Small intestine (tissue), 7 donors: ENCODE measurements around the gene CENPF. TPM values are rescaled to one million over a fixed set of nuclear protein-coding genes. Genes with fewer than 3 reads are reported as not detected.
"Not testable (repeated sequence)": the region's sequence is repeated elsewhere in the genome, so short reads cannot be mapped to it uniquely, and the experiment has no call there.

Experiments used
- DNase-seq, 2 donors: peaks; one replicate each; pipeline versions ENCODE4 v3.0.0 to v3.0.0-alpha.2; 2013
- FAIRE-seq: peaks from 2 replicates; lab custom pipeline; 2012; peaks lifted over from hg19 to GRCh38; lab: Jason Lieb, UNC
- H3K27ac ChIP-seq, 3 donors: one replicate each; pipeline ENCODE4 v1.5.1; 2013; ENCODE audit warnings: low read length in 2 of 3, mild to moderate bottlenecking in 2 of 3, control low read depth in 1 of 3, inconsistent platforms in 1 of 3, low read depth in 1 of 3, moderate library complexity in 1 of 3
- H3K27me3 ChIP-seq, 3 donors: one replicate each; pipeline ENCODE4 v1.6.1; 2013; ENCODE audit warnings: low read length in 3 of 3, inconsistent platforms in 1 of 3; ENCODE audit not compliant: control insufficient read depth in 3 of 3, insufficient read depth in 3 of 3
- H3K36me3 ChIP-seq, 3 donors: one replicate each; pipeline ENCODE4 v1.6.1; 2013; ENCODE audit warnings: low read length in 3 of 3, inconsistent platforms in 1 of 3, low read depth in 1 of 3, mild to moderate bottlenecking in 1 of 3, moderate library complexity in 1 of 3; ENCODE audit not compliant: control insufficient read depth in 3 of 3, insufficient read depth in 2 of 3
- H3K4me1 ChIP-seq, 3 donors: one replicate each; pipeline ENCODE4 v1.6.1; 2013; ENCODE audit warnings: low read length in 2 of 3, inconsistent platforms in 1 of 3, low read depth in 1 of 3, mild to moderate bottlenecking in 1 of 3, moderate library complexity in 1 of 3; ENCODE audit not compliant: control insufficient read depth in 3 of 3, insufficient read depth in 2 of 3
- H3K4me3 ChIP-seq, 3 donors: one replicate each; pipeline ENCODE4 v1.5.1; 2013; ENCODE audit warnings: low read length in 3 of 3, control low read depth in 1 of 3, inconsistent platforms in 1 of 3, low read depth in 1 of 3, mild to moderate bottlenecking in 1 of 3, moderate library complexity in 1 of 3
- H3K9me3 ChIP-seq, 2 donors: one replicate each; pipeline ENCODE4 v1.6.1; 2013; ENCODE audit warnings: low read depth in 1 of 2, low read length in 1 of 2; ENCODE audit not compliant: control insufficient read depth in 2 of 2, insufficient read depth in 1 of 2
- WGBS, 3 donors: extraction: QIAGEN DNeasy Blood & Tissue Kit; methylation state at CpG; one replicate each; pipeline ENCODE4 v1.1.7; 2013; 5-methylcytosine and 5-hydroxymethylcytosine counted together
- polyA plus RNA-seq, 4 donors: library from polyadenylated mRNA; stranded (reverse) in 3 of 4; unstranded in 1 of 4; fragments of 200-250 nt in 3 of 4; fragments of 120-200 nt in 1 of 4; gene quantifications; one replicate each; pipeline versions ENCODE4 v1.2.1 to v1.2.3, GENCODE V29; 2013
- donor health status: healthy with polysubstance abuse.
- donor health status: control.
- donor health status: control.
- donor health status: Bipolar disorder and iron deficiency.
- donor health status: healthy.

The CENPF gene
- polyA plus RNA-seq, 4 donors, result under 0.01 to 29.1 (median 14.4) TPM

DNA sequence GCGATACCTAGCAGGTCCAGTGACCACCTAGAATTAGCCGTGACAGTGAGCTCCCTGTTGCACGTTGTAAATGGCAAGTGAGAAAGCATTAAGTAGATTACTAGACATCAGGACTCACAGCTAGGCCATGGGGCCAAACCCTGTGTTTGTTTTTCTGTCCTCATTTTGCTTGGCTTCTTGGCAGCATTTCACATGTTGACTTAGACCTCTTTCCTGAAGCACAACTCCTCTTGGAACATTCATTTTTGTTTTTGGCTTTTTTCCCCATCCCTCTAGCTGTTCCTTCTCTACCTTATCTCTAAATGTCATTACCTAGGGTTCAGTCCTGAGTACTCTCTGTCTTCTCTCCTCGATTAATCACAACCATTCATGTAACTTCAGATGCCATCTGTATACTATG lies 34.7 kb upstream of the CENPF start:
- no peaks in the 10 kb centered on the region for H3K9me3 ChIP-seq
- 74 to 79% (median 74%) methylated on average over 4 of the region's 4 CpGs for WGBS, 3 donors
- FAIRE-seq, result no peak
- no peaks in the 10 kb centered on the region for H3K27me3 ChIP-seq
- no peaks in the 10 kb centered on the region for H3K36me3 ChIP-seq
- no peaks in the 10 kb centered on the region for H3K4me1 ChIP-seq
- no peak overlapping the region for H3K4me3 ChIP-seq
- DNase-seq, result no peak
- H3K27ac ChIP-seq, result no peak overlapping the region

DNA sequence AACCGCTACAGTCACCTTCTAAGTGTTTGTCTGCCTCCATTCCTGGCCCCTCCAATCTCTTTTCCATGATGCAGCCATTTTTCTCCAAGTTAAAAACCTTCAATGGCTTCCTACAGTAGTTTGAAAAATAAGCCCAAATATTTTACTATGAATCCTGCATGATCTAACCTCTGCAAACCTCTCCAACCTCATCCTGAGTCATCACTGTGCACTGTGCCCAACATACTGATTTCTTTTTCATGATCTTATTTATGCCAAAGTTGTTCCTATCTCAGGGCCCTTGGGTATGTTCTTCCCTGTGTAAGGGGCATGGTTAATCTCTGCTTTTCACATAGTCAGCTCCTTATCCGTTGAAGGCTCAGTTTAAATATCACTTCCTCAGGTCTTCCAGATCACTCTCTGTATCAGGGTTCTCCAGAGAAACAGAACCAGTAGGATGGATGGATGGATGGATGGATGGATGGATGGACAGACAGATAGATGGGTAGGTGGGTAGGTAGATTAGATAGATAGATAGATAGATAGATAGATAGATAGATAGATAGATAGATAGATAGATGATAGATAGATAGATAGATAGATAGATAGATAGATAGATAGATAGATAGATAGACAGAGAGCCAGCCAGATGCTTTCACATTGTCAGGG lies 33.5 kb upstream of the CENPF start:
- Histone ChIP-seq H3K4me3 (no peak overlapping the region), H3K4me1 (no peaks in the 10 kb centered on the region), H3K9me3 (no peaks in the 10 kb centered on the region), H3K27ac (no peak overlapping the region), H3K36me3 (no peaks in the 10 kb centered on the region), H3K27me3 (no peaks in the 10 kb centered on the region)
- DNase-seq (no peak), FAIRE-seq (no peak)
- 85 to 89% (median 86%) methylated on average over 2 of the region's 2 CpGs for WGBS, 3 donors

DNA sequence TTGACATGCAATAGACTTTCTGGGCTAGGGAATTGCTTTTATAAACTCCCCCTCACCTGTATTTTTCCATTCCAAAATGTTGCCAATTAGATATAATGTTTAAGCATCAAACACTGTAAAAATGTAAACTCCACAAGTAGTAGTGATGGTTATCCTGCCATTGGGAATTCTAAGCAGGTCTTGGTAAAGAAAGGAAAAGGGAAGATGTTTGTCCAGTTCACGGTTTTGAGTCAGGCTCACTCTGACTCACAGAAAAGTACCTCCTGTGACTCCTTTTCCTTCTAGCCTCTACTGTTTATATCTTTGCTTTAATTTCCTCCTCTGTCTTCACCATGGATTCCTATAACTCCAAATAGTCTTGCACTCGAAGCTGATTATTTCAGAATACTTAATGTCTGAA lies 32.6 kb upstream of the CENPF start:
- no peaks in the 10 kb centered on the region for H3K36me3 ChIP-seq
- no peak for FAIRE-seq
- no peak overlapping the region for H3K4me3 ChIP-seq
- DNase-seq, result no peak
- no peaks in the 10 kb centered on the region for H3K4me1 ChIP-seq
- H3K27me3 ChIP-seq, result no peaks in the 10 kb centered on the region
- no peak overlapping the region for H3K27ac ChIP-seq
- WGBS, 3 donors, result 27 to 62% (median 52%) methylated on average over 2 of the region's 2 CpGs
- no peaks in the 10 kb centered on the region for H3K9me3 ChIP-seq

DNA sequence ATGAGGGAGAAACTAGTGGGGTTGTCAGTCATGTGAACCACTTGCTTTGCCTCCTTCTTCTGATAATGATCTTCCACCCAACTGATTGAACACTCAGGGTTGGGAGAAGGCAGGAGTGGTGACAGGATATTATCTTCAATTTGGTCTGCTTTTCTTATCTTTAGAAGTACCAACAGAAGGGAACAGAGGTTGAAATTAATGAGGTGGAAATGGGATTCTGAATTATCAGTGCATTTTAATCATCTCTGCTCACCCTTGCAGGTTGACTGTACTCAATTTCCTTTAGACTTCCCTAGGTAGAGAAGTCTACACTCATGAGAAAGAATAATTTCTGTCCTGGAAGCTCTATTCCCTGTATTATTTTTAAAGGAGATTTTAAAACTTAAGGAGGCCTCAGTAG lies 31.7 kb upstream of the CENPF start:
- Histone ChIP-seq H3K9me3 (peaks cover 0 to 7% of the 10 kb centered on the region in 2 donors), H3K27me3 (no peaks in the 10 kb centered on the region), H3K4me3 (no peak overlapping the region), H3K36me3 (no peaks in the 10 kb centered on the region), H3K4me1 (no peaks in the 10 kb centered on the region), H3K27ac (no peak overlapping the region)
- no peak for DNase-seq
- no peak for FAIRE-seq

DNA sequence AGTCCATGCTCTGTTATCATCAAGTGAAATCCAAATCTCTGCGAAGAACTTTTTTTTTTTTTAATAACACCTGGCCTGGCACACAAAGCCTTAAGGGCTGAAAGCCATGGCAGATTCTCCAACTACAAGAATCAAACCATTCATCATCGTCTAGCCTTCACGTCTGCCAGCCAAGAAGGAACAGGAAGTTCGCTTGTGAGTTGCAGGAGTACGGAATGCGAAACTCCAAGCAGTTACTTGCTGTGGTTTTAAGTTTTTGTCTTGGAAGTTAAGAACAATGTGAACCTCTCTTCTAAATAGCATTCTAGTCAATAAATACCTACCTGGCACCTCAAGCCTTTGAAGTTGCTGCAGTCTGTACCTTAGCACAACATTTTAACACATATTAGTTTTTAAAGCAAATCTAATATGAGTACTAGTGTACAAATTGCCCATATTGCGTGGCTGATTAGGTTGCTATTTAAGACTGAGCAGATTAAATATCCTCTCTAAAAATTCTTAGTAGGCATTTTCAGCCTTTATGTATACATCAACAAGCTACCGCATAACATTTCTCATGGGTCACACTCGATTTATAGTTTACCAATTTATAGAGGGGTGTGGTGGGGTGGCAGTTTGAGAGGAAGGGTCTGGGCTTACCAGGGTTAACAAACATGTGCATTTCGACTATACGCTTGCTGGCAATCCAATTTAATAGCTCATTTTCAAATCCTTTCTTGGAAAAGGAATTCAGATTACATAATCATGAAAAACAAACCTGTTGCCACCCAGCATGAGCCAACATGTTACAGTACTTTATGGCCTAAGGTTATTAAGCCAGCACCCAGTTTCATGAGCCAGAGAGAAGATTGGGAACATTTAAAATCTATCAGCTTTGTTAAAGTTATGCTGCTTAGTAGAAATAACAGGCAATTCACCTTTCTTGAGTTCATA lies 29.3 kb upstream of the CENPF start:
- Histone ChIP-seq H3K9me3 (peaks cover 0 to 17% of the 10 kb centered on the region in 2 donors), H3K27ac (no peak overlapping the region), H3K4me1 (no peaks in the 10 kb centered on the region), H3K4me3 (no peak overlapping the region), H3K27me3 (no peaks in the 10 kb centered on the region), H3K36me3 (no peaks in the 10 kb centered on the region)
- no peak for DNase-seq
- WGBS, 3 donors, result 61 to 73% (median 68%) methylated on average over 11 of the region's 11 CpGs
- FAIRE-seq, result no peak

DNA sequence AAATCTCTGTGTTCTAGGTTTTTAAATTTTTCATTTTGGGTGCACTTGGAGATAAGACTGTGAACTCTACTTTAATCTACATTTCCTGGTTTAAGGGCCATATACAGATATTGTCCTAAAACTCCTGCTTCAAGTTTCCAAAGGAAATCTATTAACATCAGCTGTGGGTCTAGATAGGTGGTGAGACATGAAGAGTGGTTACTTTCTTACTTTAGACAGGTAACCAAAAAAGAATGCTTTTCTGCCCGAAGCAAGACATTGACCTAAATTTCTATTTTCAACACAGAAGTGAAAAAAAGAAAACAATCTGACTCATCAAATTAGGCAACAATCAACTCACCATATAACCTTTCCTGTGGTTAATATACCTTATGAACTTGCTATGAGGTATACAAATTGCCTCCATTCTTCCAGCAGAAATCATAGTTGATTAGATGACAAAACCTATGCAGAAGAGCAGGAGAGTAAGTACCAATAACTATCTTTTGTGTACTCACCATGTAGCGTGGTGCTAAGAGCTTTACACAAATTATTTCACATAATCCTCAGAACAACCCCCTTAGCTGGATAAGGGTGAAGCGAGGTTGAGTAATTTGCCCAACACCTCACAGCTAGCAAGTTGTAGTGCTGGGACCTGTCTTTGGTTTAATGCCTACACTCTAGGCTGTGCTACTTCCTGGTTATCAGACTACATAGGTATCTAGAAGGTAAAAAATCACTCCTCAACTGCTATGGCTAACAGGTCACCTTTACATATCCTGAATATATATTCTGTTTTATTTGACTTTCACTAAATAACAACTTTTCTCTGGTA lies 28.2 kb upstream of the CENPF start:
- Histone ChIP-seq H3K27me3 (no peaks in the 10 kb centered on the region), H3K36me3 (no peaks in the 10 kb centered on the region), H3K9me3 (peaks cover 0 to 17% of the 10 kb centered on the region in 2 donors), H3K4me1 (no peaks in the 10 kb centered on the region), H3K27ac (no peak overlapping the region), H3K4me3 (no peak overlapping the region)
- WGBS, 3 donors, result 87 to 95% (median 90%) methylated on average over 3 of the region's 3 CpGs
- DNase-seq, result no peak
- no peak for FAIRE-seq

DNA sequence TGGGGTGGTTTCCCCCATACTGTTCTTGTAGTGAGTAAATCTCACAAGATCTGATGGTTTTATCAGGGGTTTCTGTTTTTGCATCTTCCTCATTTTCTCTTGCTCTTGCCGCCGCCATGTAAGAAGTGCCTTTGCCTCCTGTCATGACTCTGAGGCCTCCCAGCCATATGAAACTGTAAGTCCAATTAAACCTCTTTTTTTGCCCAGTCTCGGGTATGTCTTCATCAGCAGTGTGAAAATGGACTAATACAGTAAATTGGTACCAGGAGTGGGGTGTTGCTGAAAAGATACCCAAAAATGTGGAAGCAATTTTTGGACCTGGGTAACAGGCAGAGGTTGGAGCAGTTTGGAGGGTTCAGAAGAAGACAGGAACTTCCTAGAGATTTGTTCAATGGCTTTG lies 26.9 kb upstream of the CENPF start:
- H3K9me3 ChIP-seq, result peaks cover 0 to 17% of the 10 kb centered on the region in 2 donors
- not testable (repeated sequence) for DNase-seq, H3K27ac ChIP-seq, H3K4me1 ChIP-seq, H3K36me3 ChIP-seq, H3K27me3 ChIP-seq, FAIRE-seq, H3K4me3 ChIP-seq
- 80 to 92% (median 80%) methylated on average over 3 of the region's 3 CpGs for WGBS, 3 donors

DNA sequence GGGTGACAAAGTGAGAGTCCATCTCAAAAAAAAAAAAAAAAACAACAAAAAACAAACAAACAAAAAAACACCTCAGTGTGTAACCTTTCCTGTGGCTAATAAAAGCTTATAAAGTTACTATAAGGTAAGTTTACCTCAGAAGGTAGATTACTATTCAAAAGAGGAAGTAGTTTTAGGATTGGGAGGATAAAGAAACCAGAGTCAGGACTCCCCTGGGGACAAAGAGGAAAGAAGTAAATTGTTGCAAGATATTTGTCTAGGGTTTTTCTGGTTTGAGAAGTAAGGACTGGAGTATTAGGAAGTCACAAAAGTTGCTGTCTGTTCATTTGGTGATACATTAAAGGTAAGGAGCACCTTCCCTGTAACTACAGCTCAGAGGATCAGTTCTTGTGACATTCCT lies 23.8 kb upstream of the CENPF start:
- Histone ChIP-seq H3K9me3 (peaks cover 0 to 17% of the 10 kb centered on the region in 2 donors), H3K27ac (no peak overlapping the region), H3K4me1 (no peaks in the 10 kb centered on the region), H3K36me3 (no peaks in the 10 kb centered on the region), H3K27me3 (no peaks in the 10 kb centered on the region), H3K4me3 (no peak overlapping the region)
- DNase-seq (no peak), FAIRE-seq (no peak)
